ENCODE measurements around the gene PATE4. TPM values are rescaled to one million over a fixed set of nuclear protein-coding genes. Genes with fewer than 3 reads are reported as not detected.

The PATE4 gene
- total RNA-seq, 2 donors from 2014 or later, result not detected

DNA sequence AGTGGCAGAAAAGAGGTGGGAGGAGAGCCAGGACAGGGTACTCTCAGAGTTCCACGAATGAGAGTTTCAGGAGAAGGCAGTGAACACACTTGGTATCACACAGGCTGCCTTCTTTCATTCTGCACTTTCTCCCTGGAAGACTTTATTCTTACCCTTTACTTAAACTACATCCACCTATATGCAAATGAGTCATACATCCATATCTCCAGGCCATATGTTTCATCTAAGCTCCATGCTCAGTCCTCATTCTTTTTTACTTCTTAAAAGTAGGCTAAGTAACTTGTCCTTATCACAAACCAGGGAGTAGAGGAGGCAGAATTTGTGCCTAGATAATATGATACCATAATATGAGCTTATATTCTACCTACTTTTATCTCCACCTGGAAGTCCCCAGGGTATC lies 48.2 kb downstream of the PATE4 start:
- intact Hi-C loops (cut with DNase I, micrococcal nuclease), result loop anchor here in 1 of 2 donors (10.0 kb wide), 1 partner anchor 256 kb away; the partner anchor contains the start of gene CHEK1
- DNase-seq, result no peak
- no peak for ATAC-seq

DNA sequence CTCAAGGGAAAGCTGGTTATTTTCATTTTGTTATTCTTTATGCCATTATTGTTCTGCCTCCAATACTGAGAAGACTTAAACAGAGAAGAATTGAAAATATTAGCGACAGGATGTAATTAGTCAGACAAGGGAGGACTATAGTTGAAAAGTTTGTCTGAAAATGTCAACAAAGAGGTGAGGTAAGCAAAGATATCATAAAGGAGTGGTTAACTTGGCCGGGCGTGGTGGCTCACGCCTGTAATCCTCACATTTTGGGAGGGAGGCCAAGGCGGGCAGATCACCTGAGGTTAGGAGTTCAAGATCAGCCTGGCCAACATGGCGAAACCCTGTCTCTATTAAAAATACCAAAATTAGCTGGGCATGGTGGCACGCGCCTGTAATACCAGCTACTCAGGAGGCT lies 50.3 kb downstream of the PATE4 start:
- DNase-seq (peak in 1 of 2 donors; percentile 16), ATAC-seq (no peak)
- intact Hi-C loops (cut with DNase I, micrococcal nuclease), result loop anchor here in 1 of 2 donors (10.0 kb wide), 1 partner anchor 259 kb away; the partner anchor contains the start of gene CHEK1

DNA sequence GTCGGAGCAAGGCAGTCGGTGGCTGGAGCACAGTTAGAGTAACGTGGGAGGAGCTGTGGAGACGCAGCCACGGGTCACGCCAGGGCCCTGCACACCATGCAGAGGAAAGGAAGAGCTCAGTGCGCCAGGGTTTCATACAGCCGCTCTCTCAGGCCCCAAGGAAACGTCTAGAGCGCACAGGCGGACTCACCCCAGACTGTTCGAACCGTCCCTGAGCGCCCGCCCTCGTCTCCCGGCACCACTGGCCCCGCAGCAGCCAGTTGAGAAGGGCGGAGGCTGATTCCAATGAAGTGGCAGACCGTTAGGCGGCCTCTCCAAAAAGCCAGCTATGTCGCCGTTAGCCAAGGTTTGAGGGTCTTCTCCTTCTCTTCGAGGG lies 53.9 kb downstream of the PATE4 start:
- intact Hi-C loops (cut with DNase I, micrococcal nuclease), result loop anchor here in 1 of 2 donors (10.0 kb wide), 1 partner anchor 262 kb away; the partner anchor contains the start of gene CHEK1
- ATAC-seq (no peak), DNase-seq (peak; percentile 41 to 54)

DNA sequence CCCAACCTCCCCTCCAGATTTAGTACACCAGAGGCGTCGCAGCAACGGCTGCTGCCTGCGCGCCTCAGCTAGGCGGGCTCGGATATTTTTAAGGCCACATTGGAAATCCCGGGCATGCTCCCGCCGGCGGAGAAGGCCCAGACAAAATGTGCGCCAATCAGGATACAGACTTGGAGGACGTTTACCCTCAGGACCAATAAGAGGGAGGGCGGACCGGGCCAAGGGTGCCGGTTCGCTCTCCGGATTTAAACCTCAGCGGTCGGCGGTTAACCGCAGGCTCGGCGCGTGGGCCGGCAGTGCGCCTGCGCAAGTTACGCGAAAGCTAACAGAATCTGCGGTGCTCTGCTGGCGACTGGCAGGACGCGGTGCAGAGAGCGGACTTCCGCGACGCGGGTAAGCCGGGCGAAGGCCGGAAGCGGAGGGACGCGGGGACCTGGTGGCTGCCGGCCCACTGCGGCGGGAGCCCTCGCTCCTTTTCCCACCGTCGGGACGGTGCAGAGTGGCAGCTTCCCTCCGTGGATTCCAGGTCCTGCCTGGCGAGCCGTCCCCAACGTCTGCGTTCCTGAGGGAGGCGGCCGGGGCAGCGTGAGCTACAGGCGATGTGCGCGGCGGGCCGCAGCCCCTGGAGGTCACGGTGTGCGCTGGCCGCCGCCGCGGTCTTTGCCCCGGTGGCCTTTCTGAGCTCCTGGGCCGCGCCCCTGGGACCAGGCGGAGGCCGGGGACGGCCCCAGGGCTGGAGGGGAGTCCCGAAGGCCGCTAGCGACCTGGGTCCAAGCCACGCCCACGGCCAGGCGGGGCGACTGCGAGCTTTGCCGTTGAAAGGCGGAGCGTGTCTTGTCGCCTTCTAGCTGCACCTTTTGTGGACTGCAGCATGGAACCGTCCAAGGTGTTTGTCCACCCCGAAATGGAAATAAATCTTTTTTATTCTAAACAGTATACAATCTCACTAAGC lies 54.5 kb downstream of the PATE4 start, which contains the start of gene HYLS1:
HYLS1 (plus strand) TSS at position 296 of the 952 bp plus-strand sequence. CDS start 11,701 bp downstream, outside the sequence.
- ATAC-seq (peak; percentile 91), DNase-seq (peak; percentile 94)
- intact Hi-C loops (cut with DNase I, micrococcal nuclease), result loop anchor here in 1 of 2 donors (10.0 kb wide), 1 partner anchor 263 kb away; the partner anchor contains the start of gene CHEK1

Other genes with a start within 250 kb of the PATE4 start
- gene STT3A, start 240.5 kb upstream of the PATE4 start, total RNA-seq, result 100 to 1,000 TPM in 1 of 2 donors, 10 to 100 TPM in 1; 97.1 to 118 TPM
- 10 to 100 TPM in 1 of 2 donors, 1 to 10 TPM in 1; 6.6 to 15.0 TPM for gene CHEK1, start 208.2 kb upstream of the PATE4 start, total RNA-seq
- gene ACRV1, start 152.5 kb upstream of the PATE4 start, total RNA-seq, result not detected
- gene PATE1, start 87.0 kb upstream of the PATE4 start, total RNA-seq, result not detected
- not detected for gene PATE2, start 54.5 kb upstream of the PATE4 start, total RNA-seq
- gene PATE3, start 45.2 kb upstream of the PATE4 start, total RNA-seq, result not detected
- gene HYLS1, start 54.4 kb downstream of the PATE4 start, total RNA-seq, result 1 to 10 TPM; 4.9 to 5.1 TPM
- 1 to 10 TPM; 4.7 to 7.5 TPM for gene PUS3, start 69.9 kb downstream of the PATE4 start, total RNA-seq
- gene DDX25, start 71.2 kb downstream of the PATE4 start, total RNA-seq, result under 1 TPM; 0.20 to 0.27 TPM
- gene VSIG10L2, start 112.7 kb downstream of the PATE4 start, total RNA-seq, result not detected
- 1 to 10 TPM; 2.9 to 10.0 TPM for gene CDON, start 229.6 kb downstream of the PATE4 start, total RNA-seq